WTC11 (cell line): ENCODE measurements around the gene INSYN1.

ENCODE experiments used
- NFATC4 ChIP-seq: fragments of 250-450 bp; sonication (Bioruptor Pico); IDR thresholded peaks from 2 replicates; pipeline ENCODE4 v1.9.0; 2021; ENCODE audit warnings: mild to moderate bottlenecking
- SP1 ChIP-seq: sonication (generic); formaldehyde crosslinking; conservative IDR thresholded peaks from 2 replicates; pipeline ENCODE4 v1.8.1; 2022; ENCODE audit warnings: missing genetic modification reagents
- TEAD4 ChIP-seq: sonication (generic); formaldehyde crosslinking; IDR thresholded peaks from 2 replicates; pipeline ENCODE4 v1.8.0; 2022; ENCODE audit warnings: mild to moderate bottlenecking, missing genetic modification reagents
- TF ChIP-seq, protein P1 (sequence below): fragments of 200-600 bp; IDR thresholded peaks from 2 replicates; pipeline ENCODE4 v1.8.0; 2022; ENCODE audit warnings: antibody characterized with exemption
- TF ChIP-seq, protein P2 (sequence below): sonication (generic); formaldehyde crosslinking; IDR thresholded peaks from 2 replicates; pipeline ENCODE4 v1.8.0; 2022; ENCODE audit warnings: mild to moderate bottlenecking, missing genetic modification reagents

- TF ChIP-seq, protein P1, sequence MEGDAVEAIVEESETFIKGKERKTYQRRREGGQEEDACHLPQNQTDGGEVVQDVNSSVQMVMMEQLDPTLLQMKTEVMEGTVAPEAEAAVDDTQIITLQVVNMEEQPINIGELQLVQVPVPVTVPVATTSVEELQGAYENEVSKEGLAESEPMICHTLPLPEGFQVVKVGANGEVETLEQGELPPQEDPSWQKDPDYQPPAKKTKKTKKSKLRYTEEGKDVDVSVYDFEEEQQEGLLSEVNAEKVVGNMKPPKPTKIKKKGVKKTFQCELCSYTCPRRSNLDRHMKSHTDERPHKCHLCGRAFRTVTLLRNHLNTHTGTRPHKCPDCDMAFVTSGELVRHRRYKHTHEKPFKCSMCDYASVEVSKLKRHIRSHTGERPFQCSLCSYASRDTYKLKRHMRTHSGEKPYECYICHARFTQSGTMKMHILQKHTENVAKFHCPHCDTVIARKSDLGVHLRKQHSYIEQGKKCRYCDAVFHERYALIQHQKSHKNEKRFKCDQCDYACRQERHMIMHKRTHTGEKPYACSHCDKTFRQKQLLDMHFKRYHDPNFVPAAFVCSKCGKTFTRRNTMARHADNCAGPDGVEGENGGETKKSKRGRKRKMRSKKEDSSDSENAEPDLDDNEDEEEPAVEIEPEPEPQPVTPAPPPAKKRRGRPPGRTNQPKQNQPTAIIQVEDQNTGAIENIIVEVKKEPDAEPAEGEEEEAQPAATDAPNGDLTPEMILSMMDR, result no peak
- no peak for TF ChIP-seq SP1
- no peak for TF ChIP-seq NFATC4
- no peak for TF ChIP-seq TEAD4 (CRISPR knock-in tag)
- TF ChIP-seq, protein P2, sequence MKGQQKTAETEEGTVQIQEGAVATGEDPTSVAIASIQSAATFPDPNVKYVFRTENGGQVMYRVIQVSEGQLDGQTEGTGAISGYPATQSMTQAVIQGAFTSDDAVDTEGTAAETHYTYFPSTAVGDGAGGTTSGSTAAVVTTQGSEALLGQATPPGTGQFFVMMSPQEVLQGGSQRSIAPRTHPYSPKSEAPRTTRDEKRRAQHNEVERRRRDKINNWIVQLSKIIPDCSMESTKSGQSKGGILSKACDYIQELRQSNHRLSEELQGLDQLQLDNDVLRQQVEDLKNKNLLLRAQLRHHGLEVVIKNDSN (CRISPR knock-in tag), result no peak
Measured at GRCh38 chr15:73750951-73751350, 2.2 kb downstream of the INSYN1 start.
